ENCODE measurements around the gene HAS3.

DNA sequence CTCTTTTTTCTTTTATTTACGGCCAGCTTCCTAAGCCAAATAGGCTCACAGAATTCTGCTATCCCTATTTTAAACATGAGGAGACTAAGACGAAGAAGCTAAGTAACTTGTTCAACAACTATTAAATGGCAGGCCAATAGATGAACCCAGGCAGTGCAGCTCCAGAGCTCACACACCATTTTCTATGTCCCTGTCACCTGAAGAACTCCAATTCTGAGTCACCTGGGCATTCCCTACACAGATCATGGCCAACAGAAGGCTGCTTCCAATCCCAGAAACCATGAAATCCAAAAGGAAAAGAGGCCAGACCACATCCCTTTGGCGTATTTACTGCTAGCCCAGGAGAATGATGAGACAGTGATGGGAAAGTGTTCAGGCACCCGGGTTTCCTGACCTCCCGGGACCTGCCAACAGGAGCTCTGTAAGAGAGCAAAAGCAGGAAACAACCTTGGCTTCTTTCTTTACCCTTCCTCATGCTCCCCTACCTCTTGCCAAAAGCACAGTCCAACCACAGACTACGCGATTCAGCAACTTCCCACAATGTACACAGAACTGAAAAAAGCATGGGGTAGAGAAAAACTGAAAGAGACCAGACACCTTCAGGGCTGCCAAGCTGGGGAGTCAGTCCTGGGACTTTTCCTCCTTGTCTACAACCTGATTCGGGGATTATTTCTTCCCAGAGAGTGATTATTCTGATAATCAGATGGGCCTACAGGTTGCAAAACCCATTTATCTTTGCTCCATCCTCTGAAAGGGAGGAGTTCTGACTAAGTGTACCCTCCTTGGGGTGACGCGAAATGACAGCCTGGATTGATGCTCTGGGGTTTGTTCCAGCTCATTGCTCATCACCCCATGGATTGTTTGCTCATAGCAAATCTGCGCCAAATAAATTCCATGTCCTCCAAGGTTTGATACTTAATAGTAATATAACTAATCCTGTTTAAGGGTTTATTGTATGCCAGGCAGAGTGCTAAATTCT, 47.8 kb upstream of the HAS3 start:
- no peak for TF ChIP-seq EZH2 (IDR thresholded peaks at IDR 0.05; ENCODE audit: low read length, unreplicated experiment)
- TF ChIP-seq, protein P1, sequence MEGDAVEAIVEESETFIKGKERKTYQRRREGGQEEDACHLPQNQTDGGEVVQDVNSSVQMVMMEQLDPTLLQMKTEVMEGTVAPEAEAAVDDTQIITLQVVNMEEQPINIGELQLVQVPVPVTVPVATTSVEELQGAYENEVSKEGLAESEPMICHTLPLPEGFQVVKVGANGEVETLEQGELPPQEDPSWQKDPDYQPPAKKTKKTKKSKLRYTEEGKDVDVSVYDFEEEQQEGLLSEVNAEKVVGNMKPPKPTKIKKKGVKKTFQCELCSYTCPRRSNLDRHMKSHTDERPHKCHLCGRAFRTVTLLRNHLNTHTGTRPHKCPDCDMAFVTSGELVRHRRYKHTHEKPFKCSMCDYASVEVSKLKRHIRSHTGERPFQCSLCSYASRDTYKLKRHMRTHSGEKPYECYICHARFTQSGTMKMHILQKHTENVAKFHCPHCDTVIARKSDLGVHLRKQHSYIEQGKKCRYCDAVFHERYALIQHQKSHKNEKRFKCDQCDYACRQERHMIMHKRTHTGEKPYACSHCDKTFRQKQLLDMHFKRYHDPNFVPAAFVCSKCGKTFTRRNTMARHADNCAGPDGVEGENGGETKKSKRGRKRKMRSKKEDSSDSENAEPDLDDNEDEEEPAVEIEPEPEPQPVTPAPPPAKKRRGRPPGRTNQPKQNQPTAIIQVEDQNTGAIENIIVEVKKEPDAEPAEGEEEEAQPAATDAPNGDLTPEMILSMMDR (conservative IDR thresholded peaks at IDR 0.05; ENCODE audit: low read depth, low read length), result no peak

Measured in PC-3 (cell line).